Karpas-422 (cell line): ENCODE data around the gene GIMAP5. TPM values are rescaled to one million over a fixed set of nuclear protein-coding genes. Genes with fewer than 3 reads are reported as not detected.

Experiments used
- DNase-seq: peaks from one replicate; pipeline ENCODE4 v3.0.0-alpha.2; 2015
- H2AFZ ChIP-seq: fragments of 200-600 bp; sonication (generic); 2 replicates; pipeline ENCODE4 v1.6.1; 2014; ENCODE audit warnings: antibody characterized with exemption, low read length, mixed read lengths
- H3K27ac ChIP-seq: fragments of 200-600 bp; sonication (generic); 2 replicates; pipeline ENCODE4 v1.5.1; 2014; ENCODE audit warnings: mild to moderate bottlenecking, low read length, moderate library complexity
- H3K27me3 ChIP-seq: fragments of 200-600 bp; sonication (generic); 2 replicates; pipeline ENCODE4 v1.6.1; 2014; ENCODE audit warnings: low read length, mixed read lengths
- H3K36me3 ChIP-seq: fragments of 200-600 bp; sonication (generic); 2 replicates; pipeline ENCODE4 v1.6.1; 2014; ENCODE audit warnings: low read length, mixed read lengths; ENCODE audit not compliant: insufficient read depth
- H3K4me1 ChIP-seq: fragments of 200-600 bp; sonication (generic); 2 replicates; pipeline ENCODE4 v1.6.1; 2014; ENCODE audit warnings: mild to moderate bottlenecking, low read length, mixed read lengths
- H3K4me2 ChIP-seq: fragments of 200-600 bp; sonication (generic); 2 replicates; pipeline ENCODE4 v1.6.1; 2014; ENCODE audit warnings: low read length, low read depth, mild to moderate bottlenecking; ENCODE audit not compliant: poor library complexity, severe bottlenecking
- H3K4me3 ChIP-seq: fragments of 200-600 bp; sonication (generic); 2 replicates; pipeline ENCODE4 v1.5.1; 2014; ENCODE audit warnings: mild to moderate bottlenecking, antibody characterized with exemption, low read length, mixed read lengths
- H3K79me2 ChIP-seq: fragments of 200-600 bp; sonication (generic); 2 replicates; pipeline ENCODE4 v1.6.1; 2014; ENCODE audit warnings: mild to moderate bottlenecking, low read length, mixed read lengths
- H3K9ac ChIP-seq: fragments of 200-600 bp; sonication (generic); 2 replicates; pipeline ENCODE4 v1.6.0; 2014; ENCODE audit warnings: low read length
- H3K9me2 ChIP-seq: fragments of 200-600 bp; sonication (generic), shearing (Covaris generic); replicated peaks from 2 replicates; pipeline ENCODE4 v1.6.0; 2014; ENCODE audit warnings: mild to moderate bottlenecking, low read length, moderate library complexity; ENCODE audit not compliant: insufficient read depth
- H3K9me3 ChIP-seq: fragments of 300-700, 200-600 bp; sonication (generic); 2 replicates; pipeline ENCODE4 v1.6.1; 2014; ENCODE audit warnings: low read length, mixed read lengths
- H4K20me1 ChIP-seq: fragments of 200-600 bp; sonication (generic); 2 replicates; pipeline ENCODE4 v1.6.1; 2014; ENCODE audit warnings: mild to moderate bottlenecking, antibody characterized with exemption, low read length, low read depth; ENCODE audit not compliant: insufficient read depth
- total RNA-seq: library from RNA; depleted of rRNA; stranded (reverse); fragments of >200 nt; shearing (Covaris generic); gene quantifications from 2 replicates; pipeline ENCODE4 v1.2.3, GENCODE V29; 2014; ENCODE audit warnings: low replicate concordance

GIMAP5 gene
- total RNA-seq, 1 experiment from 2014 or later, result not detected

GRCh38 chr7:150717814-150718420, 19.3 kb upstream of the GIMAP5 start:
- Histone ChIP-seq H3K79me2 (no peaks in the 10 kb centered on the region), H3K36me3 (no peaks in the 10 kb centered on the region)

GRCh38 chr7:150719436-150719835, 17.8 kb upstream of the GIMAP5 start:
- H3K36me3 ChIP-seq, result no peaks in the 10 kb centered on the region
- no peaks in the 10 kb centered on the region for H3K4me1 ChIP-seq
- no peak overlapping the region for H3K4me2 ChIP-seq
- no peak overlapping the region for H3K4me3 ChIP-seq
- H4K20me1 ChIP-seq, result no peaks in the 10 kb centered on the region
- no peak overlapping the region for H3K9ac ChIP-seq
- no peaks in the 10 kb centered on the region for H3K27me3 ChIP-seq
- H3K27ac ChIP-seq, result no peak overlapping the region
- no peaks in the 10 kb centered on the region for H3K9me3 ChIP-seq
- no peaks in the 10 kb centered on the region for H3K79me2 ChIP-seq
- DNase-seq, result no peak
- no peak overlapping the region for H2AFZ ChIP-seq
- no peaks in the 10 kb centered on the region for H3K9me2 ChIP-seq

More at GRCh38 chr7:150717814-150718420, 19.3 kb upstream of the GIMAP5 start:
- no peak overlapping the region for H3K4me3 ChIP-seq
- H3K9ac ChIP-seq, result no peak overlapping the region
- DNase-seq, result no peak
- no peaks in the 10 kb centered on the region for H4K20me1 ChIP-seq
- H2AFZ ChIP-seq, result no peak overlapping the region
- no peaks in the 10 kb centered on the region for H3K27me3 ChIP-seq
- no peak overlapping the region for H3K4me2 ChIP-seq
- H3K27ac ChIP-seq, result no peak overlapping the region
- H3K4me1 ChIP-seq, result no peaks in the 10 kb centered on the region
- no peaks in the 10 kb centered on the region for H3K9me2 ChIP-seq
- no peaks in the 10 kb centered on the region for H3K9me3 ChIP-seq

- Histone ChIP-seq H3K27ac (no peak overlapping the region), H3K9ac (no peak overlapping the region), H4K20me1 (no peaks in the 10 kb centered on the region), H3K4me3 (no peak overlapping the region), H3K27me3 (no peaks in the 10 kb centered on the region), H3K4me1 (no peaks in the 10 kb centered on the region), H3K79me2 (no peaks in the 10 kb centered on the region), H3K4me2 (no peak overlapping the region), H3K36me3 (no peaks in the 10 kb centered on the region), H3K9me2 (no peaks in the 10 kb centered on the region), H2AFZ (no peak overlapping the region), H3K9me3 (no peaks in the 10 kb centered on the region)
- DNase-seq, result no peak
Measured at GRCh38 chr7:150719960-150720891, 17.0 kb upstream of the GIMAP5 start.

- no peak overlapping the region for H3K4me3 ChIP-seq
- no peaks in the 10 kb centered on the region for H3K9me3 ChIP-seq
- H3K9ac ChIP-seq, result no peak overlapping the region
- H2AFZ ChIP-seq, result no peak overlapping the region
- no peaks in the 10 kb centered on the region for H3K27me3 ChIP-seq
- H3K36me3 ChIP-seq, result no peaks in the 10 kb centered on the region
- no peaks in the 10 kb centered on the region for H3K9me2 ChIP-seq
- no peaks in the 10 kb centered on the region for H3K79me2 ChIP-seq
- no peak for DNase-seq
- H3K4me1 ChIP-seq, result no peaks in the 10 kb centered on the region
- H4K20me1 ChIP-seq, result no peaks in the 10 kb centered on the region
- H3K4me2 ChIP-seq, result no peak overlapping the region
- no peak overlapping the region for H3K27ac ChIP-seq
Measured at GRCh38 chr7:150721970-150722373, 15.2 kb upstream of the GIMAP5 start.

- no peaks in the 10 kb centered on the region for H3K4me1 ChIP-seq
Measured at GRCh38 chr7:150722431-150722931, 14.7 kb upstream of the GIMAP5 start.

GRCh38 chr7:150723467-150723866, 13.8 kb upstream of the GIMAP5 start:
- Histone ChIP-seq H3K9me2 (no peaks in the 10 kb centered on the region), H3K36me3 (no peaks in the 10 kb centered on the region), H3K4me2 (no peak overlapping the region), H3K4me1 (no peaks in the 10 kb centered on the region), H3K27me3 (no peaks in the 10 kb centered on the region), H3K9ac (no peak overlapping the region), H3K9me3 (no peaks in the 10 kb centered on the region), H2AFZ (no peak overlapping the region), H3K79me2 (no peaks in the 10 kb centered on the region), H4K20me1 (no peaks in the 10 kb centered on the region), H3K27ac (no peak overlapping the region), H3K4me3 (no peak overlapping the region)
- DNase-seq, result no peak

More at GRCh38 chr7:150722431-150722931, 14.7 kb upstream of the GIMAP5 start:
- H2AFZ ChIP-seq, result no peak overlapping the region
- no peak overlapping the region for H3K27ac ChIP-seq
- no peaks in the 10 kb centered on the region for H3K9me3 ChIP-seq
- no peak for DNase-seq
- no peaks in the 10 kb centered on the region for H3K36me3 ChIP-seq
- no peaks in the 10 kb centered on the region for H3K27me3 ChIP-seq
- H3K9me2 ChIP-seq, result no peaks in the 10 kb centered on the region
- no peaks in the 10 kb centered on the region for H4K20me1 ChIP-seq
- H3K4me3 ChIP-seq, result no peak overlapping the region
- H3K9ac ChIP-seq, result no peak overlapping the region
- H3K4me2 ChIP-seq, result no peak overlapping the region
- no peaks in the 10 kb centered on the region for H3K79me2 ChIP-seq

GRCh38 chr7:150727381-150727780, 9.8 kb upstream of the GIMAP5 start:
- H4K20me1 ChIP-seq, result no peaks in the 10 kb centered on the region
- no peak overlapping the region for H2AFZ ChIP-seq
- H3K27me3 ChIP-seq, result no peaks in the 10 kb centered on the region
- H3K27ac ChIP-seq, result no peak overlapping the region
- no peak overlapping the region for H3K4me2 ChIP-seq
- H3K9me3 ChIP-seq, result no peaks in the 10 kb centered on the region
- DNase-seq, result no peak
- no peaks in the 10 kb centered on the region for H3K4me1 ChIP-seq
- no peaks in the 10 kb centered on the region for H3K36me3 ChIP-seq
- H3K4me3 ChIP-seq, result no peak overlapping the region
- no peak overlapping the region for H3K9ac ChIP-seq
- H3K79me2 ChIP-seq, result no peaks in the 10 kb centered on the region
- H3K9me2 ChIP-seq, result no peaks in the 10 kb centered on the region

GRCh38 chr7:150728011-150728410, 9.2 kb upstream of the GIMAP5 start:
- Histone ChIP-seq H3K4me3 (no peak overlapping the region), H4K20me1 (no peaks in the 10 kb centered on the region)
- DNase-seq, result no peak

More at GRCh38 chr7:150728011-150728410, 9.2 kb upstream of the GIMAP5 start:
- Histone ChIP-seq H3K9me2 (no peaks in the 10 kb centered on the region), H3K4me2 (no peak overlapping the region), H2AFZ (no peak overlapping the region), H3K27ac (no peak overlapping the region), H3K27me3 (no peaks in the 10 kb centered on the region), H3K4me1 (no peaks in the 10 kb centered on the region), H3K9ac (no peak overlapping the region), H3K36me3 (no peaks in the 10 kb centered on the region), H3K9me3 (no peaks in the 10 kb centered on the region), H3K79me2 (no peaks in the 10 kb centered on the region)
